Measurements from ENCODE around the gene LTBP1. TPM values are rescaled to one million over a fixed set of nuclear protein-coding genes. Genes with fewer than 3 reads are reported as not detected.

Gene LTBP1
- polyA plus RNA-seq, 1 donor (not counting 4 experiments of a cell fraction or from before 2014, with no cell fraction given) = 9.2 TPM

DNA sequence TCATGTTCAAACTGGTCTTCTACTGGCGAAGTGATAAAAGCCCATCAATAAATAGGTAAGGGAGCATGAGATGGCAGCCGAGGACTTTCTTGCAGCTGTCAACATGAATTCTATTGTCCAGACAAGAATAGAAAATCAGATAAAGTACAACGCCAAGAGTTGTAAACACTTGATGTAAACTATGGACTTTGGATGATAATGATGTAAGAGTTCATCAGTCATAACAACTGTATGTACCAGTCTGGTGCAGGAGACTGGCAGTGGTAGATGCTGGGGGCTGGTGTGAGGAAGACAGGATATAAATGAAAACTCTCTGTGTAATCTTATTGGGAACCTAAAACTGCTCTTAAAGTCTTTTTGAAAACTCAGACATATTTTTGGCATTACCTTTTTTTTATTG, 373.8 kb downstream of the LTBP1 start:
- no peak overlapping the region for H3K4me2 ChIP-seq (ENCODE audit: control insufficient read depth, extremely low read depth, insufficient read depth, low read depth, low read length)
- H3K9me3 ChIP-seq (ENCODE audit: control insufficient read depth, low read depth, low read length) = no peaks in the 10 kb centered on the region
- dilution Hi-C loops (cut with MboI; ENCODE audit: extremely low pct_ligation_motif_present, low sequenced_read_pairs) = no loop called here
- H3K9ac ChIP-seq (ENCODE audit: control insufficient read depth, extremely low read depth, insufficient read depth, low read length) = no peak overlapping the region
- H3K79me2 ChIP-seq (ENCODE audit: control insufficient read depth, insufficient read depth, low read length) = no peaks in the 10 kb centered on the region
- TF ChIP-seq CTCF (optimal IDR thresholded peaks at IDR 0.05 in 1 of 3, IDR thresholded peaks at IDR 0.05 in 1 of 3, conservative IDR thresholded peaks at IDR 0.05 in 1 of 3; ENCODE audit: extremely low read depth in 1 of 3, insufficient read depth in 2 of 3, low read length in 3 of 3) (no peak), EZH2 (IDR thresholded peaks at IDR 0.05; ENCODE audit: low read length) (no peak)
- no peaks in the 10 kb centered on the region for H3K4me1 ChIP-seq (ENCODE audit: control insufficient read depth, extremely low read depth, insufficient read depth, low read length)
- DNase-seq (ENCODE audit: low read depth, low spot score) = no peak
- no peak for FAIRE-seq
- no peaks in the 10 kb centered on the region for H3K36me3 ChIP-seq (ENCODE audit: control insufficient read depth in 2 of 2, extremely low read depth in 1 of 2, insufficient read depth in 2 of 2, low read length in 2 of 2)
- H4K20me1 ChIP-seq (ENCODE audit: control insufficient read depth, extremely low read depth, insufficient read depth, low read length) = no peaks in the 10 kb centered on the region
- no peaks in the 10 kb centered on the region for H3K27me3 ChIP-seq (ENCODE audit: control insufficient read depth, extremely low read depth, insufficient read depth, low read length)
- no peaks in the 10 kb centered on the region for H3K9me1 ChIP-seq (ENCODE audit: control insufficient read depth, extremely low read depth, insufficient read depth, low read length)
- no peak overlapping the region for H3K4me3 ChIP-seq (ENCODE audit: control insufficient read depth in 2 of 3, extremely low read depth in 1 of 3, insufficient read depth in 2 of 3, low read depth in 1 of 3, low read length in 3 of 3)
- H3K27ac ChIP-seq (ENCODE audit: control insufficient read depth, insufficient read depth, low read length) = no peak overlapping the region
- no peak overlapping the region for H2AFZ ChIP-seq (ENCODE audit: control insufficient read depth, low read length)

DNA sequence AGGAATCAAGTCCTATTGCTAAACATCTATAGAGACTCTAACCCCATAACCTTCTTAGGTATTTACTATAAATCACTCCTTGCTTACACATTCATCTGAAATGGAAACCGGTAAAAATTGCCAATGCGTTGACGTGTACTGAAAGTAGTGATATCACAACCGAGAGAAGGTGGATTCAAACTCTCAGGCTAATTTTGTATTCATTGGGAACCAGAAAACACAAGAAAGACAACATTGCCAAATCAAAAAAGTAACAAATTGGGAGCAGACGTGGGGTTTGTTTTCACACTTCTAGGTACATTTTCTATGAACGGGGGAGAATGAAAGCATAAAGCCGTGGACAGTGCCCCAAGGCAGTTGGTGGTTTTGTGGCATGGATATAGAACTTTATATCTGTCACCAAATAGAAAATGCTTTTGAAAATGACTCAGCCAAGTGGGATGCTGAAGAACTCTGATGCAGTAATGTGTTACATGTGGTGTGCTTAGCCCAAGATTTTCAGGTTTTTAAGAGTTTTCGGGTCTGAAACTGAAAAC, 374.6 kb downstream of the LTBP1 start:
- no peak for TF ChIP-seq EZH2 (IDR thresholded peaks at IDR 0.05; ENCODE audit: low read length)
- no peak for TF ChIP-seq CTCF (optimal IDR thresholded peaks at IDR 0.05 in 1 of 3, IDR thresholded peaks at IDR 0.05 in 1 of 3, conservative IDR thresholded peaks at IDR 0.05 in 1 of 3; ENCODE audit: extremely low read depth in 1 of 3, insufficient read depth in 2 of 3, low read length in 3 of 3)
- DNase-seq (ENCODE audit: low read depth, low spot score) (no peak), FAIRE-seq (no peak)
- Histone ChIP-seq H3K27ac (ENCODE audit: control insufficient read depth, insufficient read depth, low read length) (no peak overlapping the region), H3K4me3 (ENCODE audit: control insufficient read depth in 2 of 3, extremely low read depth in 1 of 3, insufficient read depth in 2 of 3, low read depth in 1 of 3, low read length in 3 of 3) (no peak overlapping the region), H3K4me2 (ENCODE audit: control insufficient read depth, extremely low read depth, insufficient read depth, low read depth, low read length) (no peak overlapping the region), H3K27me3 (ENCODE audit: control insufficient read depth, extremely low read depth, insufficient read depth, low read length) (no peaks in the 10 kb centered on the region), H4K20me1 (ENCODE audit: control insufficient read depth, extremely low read depth, insufficient read depth, low read length) (no peaks in the 10 kb centered on the region), H3K9me3 (ENCODE audit: control insufficient read depth, low read depth, low read length) (no peaks in the 10 kb centered on the region), H3K9ac (ENCODE audit: control insufficient read depth, extremely low read depth, insufficient read depth, low read length) (no peak overlapping the region), H3K4me1 (ENCODE audit: control insufficient read depth, extremely low read depth, insufficient read depth, low read length) (no peaks in the 10 kb centered on the region), H3K36me3 (ENCODE audit: control insufficient read depth in 2 of 2, extremely low read depth in 1 of 2, insufficient read depth in 2 of 2, low read length in 2 of 2) (no peaks in the 10 kb centered on the region), H2AFZ (ENCODE audit: control insufficient read depth, low read length) (no peak overlapping the region), H3K79me2 (ENCODE audit: control insufficient read depth, insufficient read depth, low read length) (no peaks in the 10 kb centered on the region), H3K9me1 (ENCODE audit: control insufficient read depth, extremely low read depth, insufficient read depth, low read length) (no peaks in the 10 kb centered on the region)
- dilution Hi-C loops (cut with MboI; ENCODE audit: extremely low pct_ligation_motif_present, low sequenced_read_pairs) = no loop called here

Data from keratinocyte (primary cell).